ENCODE measurements around the gene RPL12.

RPL12 gene

DNA sequence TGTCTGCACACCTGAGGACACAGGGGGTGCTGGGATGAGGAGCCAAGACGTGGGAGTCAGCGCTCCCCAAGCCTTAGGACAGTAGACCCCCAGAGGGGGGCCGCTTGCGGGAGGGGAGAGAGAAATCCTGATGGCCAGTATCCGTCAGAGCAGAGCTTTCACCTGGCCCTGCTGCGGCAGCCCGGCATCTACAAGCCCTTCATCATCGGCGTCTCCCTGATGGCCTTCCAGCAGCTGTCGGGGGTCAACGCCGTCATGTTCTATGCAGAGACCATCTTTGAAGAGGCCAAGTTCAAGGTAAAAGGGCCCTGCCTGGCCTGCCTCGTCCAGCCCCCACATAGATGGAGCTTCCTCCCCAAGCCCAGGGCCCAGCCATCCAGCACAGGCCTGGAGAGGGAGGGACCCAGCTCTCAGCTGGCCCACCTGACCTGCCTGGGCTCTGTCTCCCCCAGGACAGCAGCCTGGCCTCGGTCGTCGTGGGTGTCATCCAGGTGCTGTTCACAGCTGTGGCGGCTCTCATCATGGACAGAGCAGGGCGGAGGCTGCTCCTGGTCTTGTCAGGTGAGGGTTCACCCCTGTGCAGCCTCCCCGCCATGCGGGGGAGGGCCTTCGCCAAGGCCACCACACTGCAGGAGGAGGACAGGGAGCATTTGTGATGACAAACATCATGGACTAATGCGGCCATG, 47.6 kb downstream of the RPL12 start:
- TF ChIP-seq, protein P1, sequence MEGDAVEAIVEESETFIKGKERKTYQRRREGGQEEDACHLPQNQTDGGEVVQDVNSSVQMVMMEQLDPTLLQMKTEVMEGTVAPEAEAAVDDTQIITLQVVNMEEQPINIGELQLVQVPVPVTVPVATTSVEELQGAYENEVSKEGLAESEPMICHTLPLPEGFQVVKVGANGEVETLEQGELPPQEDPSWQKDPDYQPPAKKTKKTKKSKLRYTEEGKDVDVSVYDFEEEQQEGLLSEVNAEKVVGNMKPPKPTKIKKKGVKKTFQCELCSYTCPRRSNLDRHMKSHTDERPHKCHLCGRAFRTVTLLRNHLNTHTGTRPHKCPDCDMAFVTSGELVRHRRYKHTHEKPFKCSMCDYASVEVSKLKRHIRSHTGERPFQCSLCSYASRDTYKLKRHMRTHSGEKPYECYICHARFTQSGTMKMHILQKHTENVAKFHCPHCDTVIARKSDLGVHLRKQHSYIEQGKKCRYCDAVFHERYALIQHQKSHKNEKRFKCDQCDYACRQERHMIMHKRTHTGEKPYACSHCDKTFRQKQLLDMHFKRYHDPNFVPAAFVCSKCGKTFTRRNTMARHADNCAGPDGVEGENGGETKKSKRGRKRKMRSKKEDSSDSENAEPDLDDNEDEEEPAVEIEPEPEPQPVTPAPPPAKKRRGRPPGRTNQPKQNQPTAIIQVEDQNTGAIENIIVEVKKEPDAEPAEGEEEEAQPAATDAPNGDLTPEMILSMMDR (conservative IDR thresholded peaks at IDR 0.05; ENCODE audit: control insufficient read depth, insufficient read depth, low read depth, low read length): no peak
- no peak overlapping the region for H3K4me3 ChIP-seq (ENCODE audit: control insufficient read depth, low read depth, low read length)
- no peak for DNase-seq (ENCODE audit: low read depth)

DNA sequence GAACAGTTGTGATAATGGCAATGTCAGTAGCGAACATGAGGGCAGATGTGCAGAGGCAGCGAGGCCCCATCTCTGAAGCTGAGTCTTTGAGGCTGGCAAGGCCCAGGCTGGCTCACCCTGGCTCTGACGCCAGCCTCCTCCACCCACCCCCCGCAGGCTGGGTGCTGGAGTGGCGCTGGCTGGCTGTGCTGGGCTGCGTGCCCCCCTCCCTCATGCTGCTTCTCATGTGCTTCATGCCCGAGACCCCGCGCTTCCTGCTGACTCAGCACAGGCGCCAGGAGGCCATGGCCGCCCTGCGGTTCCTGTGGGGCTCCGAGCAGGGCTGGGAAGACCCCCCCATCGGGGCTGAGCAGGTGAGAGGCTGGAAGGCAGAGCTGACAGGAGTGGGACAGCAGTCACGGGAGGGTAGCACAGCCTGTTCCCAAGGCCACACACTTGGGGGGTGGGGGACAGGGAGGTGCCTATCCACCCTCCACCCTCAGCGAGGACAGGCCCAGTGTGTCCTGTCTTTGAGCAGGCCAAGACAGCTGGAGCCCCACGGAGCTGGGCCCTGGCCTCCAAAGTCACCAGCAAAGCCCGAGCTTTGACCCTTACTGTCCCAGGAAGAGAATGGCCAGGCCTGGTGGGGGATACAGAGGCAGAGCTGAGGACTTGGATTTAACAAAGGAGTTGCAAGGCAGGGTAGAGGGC, 48.7 kb downstream of the RPL12 start:
- DNase-seq (ENCODE audit: low read depth): no peak
- H3K4me3 ChIP-seq (ENCODE audit: control insufficient read depth, low read depth, low read length): no peak overlapping the region
- TF ChIP-seq, protein P1 (conservative IDR thresholded peaks at IDR 0.05; ENCODE audit: control insufficient read depth, insufficient read depth, low read depth, low read length): no peak

DNA sequence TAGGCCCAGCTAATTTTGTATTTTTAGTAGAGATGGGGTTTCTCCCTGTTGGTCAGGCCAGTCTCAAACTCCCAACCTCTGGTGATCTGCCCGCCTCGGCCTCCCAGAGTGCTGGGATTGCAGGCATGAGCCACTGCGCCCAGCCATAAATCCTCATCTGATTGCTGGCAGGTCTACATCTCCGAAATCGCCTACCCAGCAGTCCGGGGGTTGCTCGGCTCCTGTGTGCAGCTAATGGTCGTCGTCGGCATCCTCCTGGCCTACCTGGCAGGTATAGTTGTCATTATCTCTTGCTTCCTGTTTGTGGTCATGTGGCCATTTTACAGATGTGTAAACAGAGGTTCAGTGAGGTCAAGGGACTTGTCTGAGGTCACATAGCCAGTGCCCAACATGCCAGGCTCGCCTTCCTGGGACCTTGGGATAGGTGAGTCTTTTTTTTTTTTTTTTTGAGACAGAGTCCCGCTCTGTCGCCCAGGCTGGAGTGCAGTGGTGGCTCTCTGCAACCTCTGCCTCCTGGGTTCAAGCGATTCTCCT, 51.4 kb downstream of the RPL12 start:
- no peak for DNase-seq (ENCODE audit: low read depth)
- TF ChIP-seq, protein P1 (conservative IDR thresholded peaks at IDR 0.05; ENCODE audit: control insufficient read depth, insufficient read depth, low read depth, low read length): no peak
- H3K4me3 ChIP-seq (ENCODE audit: control insufficient read depth, low read depth, low read length): no peak overlapping the region

DNA sequence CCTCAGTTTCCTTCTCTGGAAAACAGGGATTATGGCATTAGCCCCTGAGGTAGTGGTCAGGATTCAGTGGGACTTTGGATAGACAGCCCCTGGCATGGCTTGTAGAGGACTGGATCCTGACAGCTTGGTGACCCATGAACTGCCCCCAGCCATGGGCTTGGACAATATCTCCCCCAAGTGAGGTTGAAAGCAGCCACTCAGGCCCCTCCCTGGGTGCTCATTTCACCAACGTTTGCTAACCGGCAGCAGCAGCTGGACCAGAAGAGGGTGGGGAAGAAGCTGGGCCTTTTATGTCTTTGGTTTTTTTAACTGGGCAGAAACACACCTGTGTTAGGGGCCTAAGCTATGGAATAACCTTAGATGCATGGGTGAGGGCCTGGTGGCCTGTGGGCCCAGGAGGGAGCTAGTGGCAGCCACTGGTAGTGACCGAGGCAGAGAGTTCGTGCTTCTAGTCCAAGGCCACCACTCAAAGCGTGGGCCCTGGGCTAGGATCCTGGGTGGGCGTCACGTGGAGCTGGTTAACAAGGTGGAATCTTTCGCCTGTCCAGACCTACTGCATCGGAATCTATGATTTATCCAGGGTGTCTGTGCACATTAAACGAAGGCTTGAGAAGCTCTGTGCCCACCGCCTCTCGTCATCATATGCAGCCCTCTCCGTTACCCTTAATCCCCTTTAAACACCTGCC, 52.3 kb downstream of the RPL12 start:
- TF ChIP-seq, protein P1 (conservative IDR thresholded peaks at IDR 0.05; ENCODE audit: control insufficient read depth, insufficient read depth, low read depth, low read length): no peak
- no peak for DNase-seq (ENCODE audit: low read depth)
- no peak overlapping the region for H3K4me3 ChIP-seq (ENCODE audit: control insufficient read depth, low read depth, low read length)

DNA sequence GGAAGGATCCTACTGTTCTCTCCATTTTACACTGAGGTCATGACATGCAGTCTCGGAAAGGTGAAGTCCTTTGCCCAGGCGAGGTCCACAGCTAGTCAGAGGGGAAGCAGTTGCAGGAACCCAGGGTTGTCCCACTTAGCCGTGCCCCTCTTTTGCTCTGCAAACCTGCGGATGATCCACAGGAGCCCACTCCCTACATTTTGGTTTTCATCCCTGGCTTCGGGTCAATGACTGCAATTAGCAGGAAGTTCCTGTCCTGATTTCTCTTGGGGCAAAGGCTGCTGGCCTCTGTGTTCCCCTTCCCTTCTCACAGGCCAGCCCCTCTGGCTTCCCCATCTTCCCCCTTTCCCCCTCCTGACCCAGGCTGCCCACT, 52.9 kb downstream of the RPL12 start:
- TF ChIP-seq, protein P1 (conservative IDR thresholded peaks at IDR 0.05; ENCODE audit: control insufficient read depth, insufficient read depth, low read depth, low read length): no peak
- no peak for DNase-seq (ENCODE audit: low read depth)
- no peak overlapping the region for H3K4me3 ChIP-seq (ENCODE audit: control insufficient read depth, low read depth, low read length)
